PC-9 (cell line): ENCODE results near the gene ANKAR. TPM values are rescaled to one million over a fixed set of nuclear protein-coding genes. Genes with fewer than 3 reads are reported as not detected.

ENCODE experiments used
- BruUV-seq: library from RNA; stranded (reverse); fragments of 400-500 nt; replicated peaks from 2 replicates; lab custom pipeline; 2021; lab: Mats Ljungman, UMichigan
- CTCF ChIA-PET: fragments of 300-600 bp; sonication (Branson Sonifier 250); formaldehyde crosslinking; loops from one replicate; lab custom pipeline; 2022; ENCODE audit warnings: antibody characterized with exemption; lab: Charles Lee
- POLR2A ChIA-PET: fragments of 300-600 bp; sonication (Branson Sonifier 250); formaldehyde crosslinking; loops from one replicate; lab custom pipeline; 2022; ENCODE audit warnings: antibody characterized with exemption; ENCODE audit not compliant: unreplicated experiment; lab: Charles Lee
- DNase-seq, 2 experiments: peaks; one replicate each; pipeline versions ENCODE4 v3.0.0 to v3.0.0-alpha.2; 2015 to 2022; ENCODE audit warnings: mixed read lengths in 1 of 2
- H2AFZ ChIP-seq: fragments of 200-600 bp; sonication (generic); 2 replicates; pipeline ENCODE4 v1.8.1; 2017; ENCODE audit warnings: antibody characterized with exemption
- H3F3A ChIP-seq: fragments of 200-600 bp; sonication (generic); 2 replicates; pipeline ENCODE4 v1.8.1; 2017; ENCODE audit warnings: antibody characterized with exemption, mild to moderate bottlenecking, low read depth; ENCODE audit not compliant: insufficient read depth
- H3K27ac ChIP-seq: fragments of 200-600 bp; sonication (generic); 2 replicates; pipeline ENCODE4 v1.6.1; 2016; ENCODE audit warnings: mixed run types
- H3K27me3 ChIP-seq: fragments of 200-600 bp; sonication (generic); 2 replicates; pipeline ENCODE4 v1.6.1; 2016; ENCODE audit warnings: low read depth, mixed run types; ENCODE audit not compliant: insufficient read depth
- H3K36me3 ChIP-seq: fragments of 200-600 bp; sonication (generic); 2 replicates; pipeline ENCODE4 v1.6.1; 2016; ENCODE audit warnings: low read depth, mixed run types
- H3K4me1 ChIP-seq: fragments of 200-600 bp; sonication (generic); replicated peaks from 2 replicates; pipeline ENCODE4 v1.6.1; 2016; ENCODE audit warnings: mixed run types; ENCODE audit not compliant: insufficient read depth
- H3K4me2 ChIP-seq: fragments of 200-600 bp; sonication (generic); 2 replicates; pipeline ENCODE4 v1.6.1; 2017; ENCODE audit warnings: mixed run types
- H3K4me3 ChIP-seq: fragments of 200-600 bp; sonication (generic); 2 replicates; pipeline ENCODE4 v1.6.1; 2016; ENCODE audit warnings: mixed run types
- H3K79me2 ChIP-seq: fragments of 200-600 bp; sonication (generic); 2 replicates; pipeline ENCODE4 v1.6.1; 2017; ENCODE audit warnings: low read depth, mixed run types
- H3K9me2 ChIP-seq: fragments of 200-600 bp; sonication (generic); 2 replicates; pipeline ENCODE4 v1.8.1; 2017; ENCODE audit warnings: mild to moderate bottlenecking; ENCODE audit not compliant: insufficient read depth
- H3K9me3 ChIP-seq: fragments of 200-600 bp; sonication (generic); 2 replicates; pipeline ENCODE4 v1.8.1; 2016; ENCODE audit warnings: low read depth; ENCODE audit not compliant: insufficient read depth
- H4K20me1 ChIP-seq: fragments of 200-600 bp; sonication (generic); 2 replicates; pipeline ENCODE4 v1.8.1; 2017; ENCODE audit not compliant: insufficient read depth
- EZH2 ChIP-seq: fragments of 200-600 bp; sonication (generic); IDR thresholded peaks from 2 replicates; pipeline ENCODE4 v1.8.0; 2017; ENCODE audit warnings: antibody characterized with exemption, low read depth
- intact Hi-C: fragments of 100-400 bp; cut with micrococcal nuclease; formaldehyde crosslinking; loops from one replicate; pipeline ENCODE4 v1.10.0; 2022; ENCODE audit not compliant: unreplicated experiment
- total RNA-seq: library from RNA; stranded (reverse); gene quantifications from 2 replicates; pipeline ENCODE4 v1.2.3, GENCODE V29; 2021
- TF ChIP-seq, protein P1 (sequence below): fragments of 200-600 bp; sonication (generic); conservative IDR thresholded peaks from 2 replicates; pipeline ENCODE4 v1.6.1; 2017; ENCODE audit warnings: mixed run types, antibody characterized with exemption, mild to moderate bottlenecking, moderate library complexity

The ANKAR gene
- total RNA-seq, 1 experiment from 2014 or later, result 3.6 TPM

DNA sequence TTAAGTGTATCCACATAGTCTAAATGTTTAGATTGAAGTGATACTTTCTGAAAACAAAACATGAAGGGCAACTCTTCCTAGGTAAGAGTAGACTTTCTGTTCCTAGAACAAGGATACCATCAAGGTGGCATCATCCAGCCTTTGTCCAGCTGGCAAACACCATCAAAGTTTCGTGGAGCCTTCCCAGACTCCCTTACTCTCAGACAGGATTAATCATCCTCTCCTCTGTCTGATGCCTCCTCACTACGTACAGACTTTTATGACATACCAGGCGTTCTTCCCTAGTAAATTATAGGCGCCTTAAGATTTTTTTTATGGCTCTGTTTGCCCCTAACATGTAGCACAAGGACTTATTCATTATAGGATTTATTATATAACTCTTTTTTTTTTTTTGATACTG, 42.6 kb upstream of the ANKAR start:
- ChIA-PET CTCF (no interaction called here), POLR2A (no interaction called here)
- no peak for DNase-seq
- H3K4me2 ChIP-seq, result no peak overlapping the region
- no TSS peak for BruUV-seq
- no peaks in the 10 kb centered on the region; the same call in 1 of the 2 replicates for H3K9me2 ChIP-seq
- no peaks in the 10 kb centered on the region for H3K36me3 ChIP-seq
- no peaks in the 10 kb centered on the region for H4K20me1 ChIP-seq
- no peaks in the 10 kb centered on the region for H3K79me2 ChIP-seq
- intact Hi-C loops, result no loop called here
- H2AFZ ChIP-seq, result no peak overlapping the region
- no peaks in the 10 kb centered on the region for H3K4me1 ChIP-seq
- H3K4me3 ChIP-seq, result no peak overlapping the region
- no peak overlapping the region for H3K27ac ChIP-seq
- H3K27me3 ChIP-seq, result no peaks in the 10 kb centered on the region
- H3F3A ChIP-seq, result no peaks in the 10 kb centered on the region
- TF ChIP-seq, protein P1, sequence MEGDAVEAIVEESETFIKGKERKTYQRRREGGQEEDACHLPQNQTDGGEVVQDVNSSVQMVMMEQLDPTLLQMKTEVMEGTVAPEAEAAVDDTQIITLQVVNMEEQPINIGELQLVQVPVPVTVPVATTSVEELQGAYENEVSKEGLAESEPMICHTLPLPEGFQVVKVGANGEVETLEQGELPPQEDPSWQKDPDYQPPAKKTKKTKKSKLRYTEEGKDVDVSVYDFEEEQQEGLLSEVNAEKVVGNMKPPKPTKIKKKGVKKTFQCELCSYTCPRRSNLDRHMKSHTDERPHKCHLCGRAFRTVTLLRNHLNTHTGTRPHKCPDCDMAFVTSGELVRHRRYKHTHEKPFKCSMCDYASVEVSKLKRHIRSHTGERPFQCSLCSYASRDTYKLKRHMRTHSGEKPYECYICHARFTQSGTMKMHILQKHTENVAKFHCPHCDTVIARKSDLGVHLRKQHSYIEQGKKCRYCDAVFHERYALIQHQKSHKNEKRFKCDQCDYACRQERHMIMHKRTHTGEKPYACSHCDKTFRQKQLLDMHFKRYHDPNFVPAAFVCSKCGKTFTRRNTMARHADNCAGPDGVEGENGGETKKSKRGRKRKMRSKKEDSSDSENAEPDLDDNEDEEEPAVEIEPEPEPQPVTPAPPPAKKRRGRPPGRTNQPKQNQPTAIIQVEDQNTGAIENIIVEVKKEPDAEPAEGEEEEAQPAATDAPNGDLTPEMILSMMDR, result no peak
- TF ChIP-seq EZH2, result no peak
- H3K9me3 ChIP-seq, result no peaks in the 10 kb centered on the region

DNA sequence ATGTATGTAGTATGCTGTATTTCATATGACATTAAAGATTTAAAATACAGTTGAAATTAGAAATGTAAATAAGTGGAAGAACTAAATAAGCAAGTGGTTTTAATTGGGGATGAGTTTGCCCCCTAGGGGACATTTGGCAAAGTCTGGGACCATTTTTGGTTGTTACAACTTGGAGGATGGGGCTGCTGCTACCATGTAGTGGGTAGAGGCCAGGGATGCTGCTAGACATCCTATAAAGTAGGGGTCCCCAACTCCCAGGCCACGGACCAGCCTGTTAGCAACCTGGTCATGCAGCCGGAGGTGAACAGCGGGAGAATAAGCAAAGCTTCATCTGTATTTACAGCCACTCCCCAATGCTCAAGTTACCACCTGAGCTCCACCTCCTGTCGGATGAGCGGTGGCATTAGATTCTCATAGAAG, 41.1 kb upstream of the ANKAR start:
- TF ChIP-seq, protein P1, result peak; percentile 40; the same call in 1 of the 2 replicates
- no peak for TF ChIP-seq EZH2
- Histone ChIP-seq H4K20me1 (no peaks in the 10 kb centered on the region), H3K4me3 (no peak overlapping the region), H3K27ac (no peak overlapping the region), H3F3A (no peaks in the 10 kb centered on the region), H2AFZ (no peak overlapping the region), H3K27me3 (no peaks in the 10 kb centered on the region), H3K9me3 (no peaks in the 10 kb centered on the region), H3K4me1 (no peaks in the 10 kb centered on the region), H3K9me2 (no peaks in the 10 kb centered on the region), H3K36me3 (no peaks in the 10 kb centered on the region), H3K4me2 (no peak overlapping the region), H3K79me2 (no peaks in the 10 kb centered on the region)
- DNase-seq, result no peak
- BruUV-seq, result no TSS peak
- CTCF ChIA-PET, result no interaction called here
- intact Hi-C loops, result no loop called here
- POLR2A ChIA-PET, result no interaction called here

DNA sequence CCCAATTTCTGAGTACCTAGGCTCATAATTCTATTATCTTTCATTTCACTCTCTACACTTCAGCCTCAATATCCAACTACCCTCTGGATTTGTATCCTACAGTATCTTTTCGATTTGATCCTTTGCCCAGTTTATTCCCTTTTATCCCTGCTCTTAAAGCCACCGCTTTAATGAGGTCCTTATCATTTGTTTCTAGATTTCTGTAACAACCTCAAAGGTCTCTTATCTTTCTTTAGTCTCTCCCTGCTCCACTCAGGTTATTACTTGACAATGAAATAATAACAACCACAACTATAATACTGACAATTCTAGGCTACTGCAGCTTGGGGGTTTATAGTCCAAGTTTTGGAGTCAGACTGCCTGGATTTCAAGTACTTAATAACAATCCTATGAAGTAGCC, 39.1 kb upstream of the ANKAR start:
- Histone ChIP-seq H3K4me1 (no peaks in the 10 kb centered on the region), H3K4me3 (no peak overlapping the region), H3K27ac (no peak overlapping the region), H4K20me1 (no peaks in the 10 kb centered on the region), H3K4me2 (no peak overlapping the region), H3K9me3 (no peaks in the 10 kb centered on the region), H3K9me2 (no peaks in the 10 kb centered on the region), H2AFZ (no peak overlapping the region), H3F3A (no peaks in the 10 kb centered on the region), H3K36me3 (no peaks in the 10 kb centered on the region), H3K79me2 (no peaks in the 10 kb centered on the region), H3K27me3 (no peaks in the 10 kb centered on the region)
- no TSS peak for BruUV-seq
- CTCF ChIA-PET, result no interaction called here
- intact Hi-C loops, result loop anchor here (2.0 kb wide), 1 partner anchor 169 kb away; no protein-coding TSS in a partner anchor
- POLR2A ChIA-PET, result no interaction called here
- no peak for DNase-seq
- TF ChIP-seq EZH2, result no peak
- TF ChIP-seq, protein P1, result no peak
